Measurements from ENCODE around the gene ZFYVE28. TPM values are rescaled to one million over a fixed set of nuclear protein-coding genes. Genes with fewer than 3 reads are reported as not detected.

The ZFYVE28 gene
- total RNA-seq, 2 donors from 2014 or later = 6.6 to 30.2 TPM

GRCh38 chr4:2321279-2322196 is 96.9 kb downstream of the ZFYVE28 start:
- intact Hi-C loops (cut with DNase I) = no loop called here
- Histone ChIP-seq H3K4me3 (no peak overlapping the region), H3K4me1 (replicated peaks) (no peaks in the 10 kb centered on the region), H3K36me3 (no peaks in the 10 kb centered on the region), H3K9me3 (no peaks in the 10 kb centered on the region), H3K27ac (no peak overlapping the region), H3K27me3 (replicated peaks; ENCODE audit: insufficient read depth) (no peaks in the 10 kb centered on the region)
- TF ChIP-seq POLR2AphosphoS5 (IDR thresholded peaks at IDR 0.05) (no peak), POLR2A (IDR thresholded peaks at IDR 0.05) (no peak)
- TF ChIP-seq, protein P1, sequence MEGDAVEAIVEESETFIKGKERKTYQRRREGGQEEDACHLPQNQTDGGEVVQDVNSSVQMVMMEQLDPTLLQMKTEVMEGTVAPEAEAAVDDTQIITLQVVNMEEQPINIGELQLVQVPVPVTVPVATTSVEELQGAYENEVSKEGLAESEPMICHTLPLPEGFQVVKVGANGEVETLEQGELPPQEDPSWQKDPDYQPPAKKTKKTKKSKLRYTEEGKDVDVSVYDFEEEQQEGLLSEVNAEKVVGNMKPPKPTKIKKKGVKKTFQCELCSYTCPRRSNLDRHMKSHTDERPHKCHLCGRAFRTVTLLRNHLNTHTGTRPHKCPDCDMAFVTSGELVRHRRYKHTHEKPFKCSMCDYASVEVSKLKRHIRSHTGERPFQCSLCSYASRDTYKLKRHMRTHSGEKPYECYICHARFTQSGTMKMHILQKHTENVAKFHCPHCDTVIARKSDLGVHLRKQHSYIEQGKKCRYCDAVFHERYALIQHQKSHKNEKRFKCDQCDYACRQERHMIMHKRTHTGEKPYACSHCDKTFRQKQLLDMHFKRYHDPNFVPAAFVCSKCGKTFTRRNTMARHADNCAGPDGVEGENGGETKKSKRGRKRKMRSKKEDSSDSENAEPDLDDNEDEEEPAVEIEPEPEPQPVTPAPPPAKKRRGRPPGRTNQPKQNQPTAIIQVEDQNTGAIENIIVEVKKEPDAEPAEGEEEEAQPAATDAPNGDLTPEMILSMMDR (IDR thresholded peaks at IDR 0.05) = no peak
- DNase-seq (ENCODE audit: low spot score) = no peak
- 86% methylated on average over 22 of the region's 22 CpGs for WGBS

GRCh38 chr4:2320746-2321145 is 97.7 kb downstream of the ZFYVE28 start:
- DNase-seq (ENCODE audit: low spot score) = no peak
- no peaks in the 10 kb centered on the region for H3K9me3 ChIP-seq
- no peaks in the 10 kb centered on the region for H3K27me3 ChIP-seq (replicated peaks; ENCODE audit: insufficient read depth)
- H3K4me3 ChIP-seq = no peak overlapping the region
- intact Hi-C loops (cut with DNase I) = no loop called here
- H3K4me1 ChIP-seq (replicated peaks) = no peaks in the 10 kb centered on the region
- WGBS = 64% methylated on average over 11 of the region's 11 CpGs
- H3K36me3 ChIP-seq = no peaks in the 10 kb centered on the region
- H3K27ac ChIP-seq = no peak overlapping the region
- TF ChIP-seq, protein P1 (IDR thresholded peaks at IDR 0.05) = no peak
- TF ChIP-seq POLR2AphosphoS5 (IDR thresholded peaks at IDR 0.05) (no peak), POLR2A (IDR thresholded peaks at IDR 0.05) (no peak)

DNA sequence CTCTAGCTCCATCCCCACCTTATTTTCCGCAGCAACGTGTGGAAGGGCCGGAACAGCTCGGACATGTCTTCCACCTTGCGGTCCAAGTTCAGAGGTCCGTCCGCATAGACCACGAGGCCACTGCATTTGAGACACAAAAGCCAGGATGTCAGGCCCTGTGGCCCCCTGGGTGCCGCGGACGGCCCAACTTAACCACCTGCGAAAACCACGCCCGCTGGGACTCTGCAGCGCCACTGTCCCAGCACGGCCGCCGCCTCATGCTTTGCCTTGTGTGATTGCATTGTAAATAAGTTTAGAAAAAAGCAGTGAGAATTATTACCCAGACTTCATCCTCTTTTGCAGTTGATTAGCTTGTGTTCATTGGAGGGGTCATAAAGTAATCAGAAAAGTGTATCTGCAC is 98.3 kb downstream of the ZFYVE28 start:
- H3K27ac ChIP-seq = no peak overlapping the region
- intact Hi-C loops (cut with DNase I) = no loop called here
- WGBS = 72% methylated on average over 18 of the region's 18 CpGs
- H3K4me3 ChIP-seq = no peak overlapping the region
- no peaks in the 10 kb centered on the region for H3K36me3 ChIP-seq
- H3K27me3 ChIP-seq (replicated peaks; ENCODE audit: insufficient read depth) = no peaks in the 10 kb centered on the region
- DNase-seq (ENCODE audit: low spot score) = no peak
- no peaks in the 10 kb centered on the region for H3K4me1 ChIP-seq (replicated peaks)
- no peaks in the 10 kb centered on the region for H3K9me3 ChIP-seq
- TF ChIP-seq POLR2A (IDR thresholded peaks at IDR 0.05) (no peak), POLR2AphosphoS5 (IDR thresholded peaks at IDR 0.05) (no peak)
- TF ChIP-seq, protein P1 (IDR thresholded peaks at IDR 0.05) = no peak

- Histone ChIP-seq H3K4me1 (replicated peaks) (no peaks in the 10 kb centered on the region), H3K27me3 (replicated peaks; ENCODE audit: insufficient read depth) (no peaks in the 10 kb centered on the region), H3K36me3 (no peaks in the 10 kb centered on the region), H3K4me3 (no peak overlapping the region), H3K27ac (no peak overlapping the region), H3K9me3 (no peaks in the 10 kb centered on the region)
- TF ChIP-seq, protein P1 (IDR thresholded peaks at IDR 0.05) = no peak
- TF ChIP-seq POLR2A (IDR thresholded peaks at IDR 0.05) = no peak
- TF ChIP-seq POLR2AphosphoS5 (IDR thresholded peaks at IDR 0.05) = no peak
- intact Hi-C loops (cut with DNase I) = no loop called here
- DNase-seq (ENCODE audit: low spot score) = no peak
- WGBS = 88% methylated on average over 10 of the region's 10 CpGs
Observed at GRCh38 chr4:2318885-2319284, 99.6 kb downstream of the ZFYVE28 start.

GRCh38 chr4:2318476-2318875 is 100.0 kb downstream of the ZFYVE28 start:
- WGBS = 88% methylated on average over 11 of the region's 12 CpGs
- TF ChIP-seq, protein P1 (IDR thresholded peaks at IDR 0.05) = no peak
- TF ChIP-seq POLR2AphosphoS5 (IDR thresholded peaks at IDR 0.05) (no peak), POLR2A (IDR thresholded peaks at IDR 0.05) (no peak)
- H3K4me1 ChIP-seq (replicated peaks) = no peaks in the 10 kb centered on the region
- intact Hi-C loops (cut with DNase I) = no loop called here
- no peaks in the 10 kb centered on the region for H3K36me3 ChIP-seq
- DNase-seq (ENCODE audit: low spot score) = no peak
- no peaks in the 10 kb centered on the region for H3K27me3 ChIP-seq (replicated peaks; ENCODE audit: insufficient read depth)
- no peak overlapping the region for H3K4me3 ChIP-seq
- no peaks in the 10 kb centered on the region for H3K9me3 ChIP-seq
- no peak overlapping the region for H3K27ac ChIP-seq
